Measurements from ENCODE around the gene CAPN13.

- TF ChIP-seq GATA2 (IDR thresholded peaks at IDR 0.05; ENCODE audit: low read depth, low read length) (no peak), GATA3 (IDR thresholded peaks at IDR 0.05; ENCODE audit: low read depth, low read length) (no peak)
Observed at GRCh38 chr2:30765876-30766470, 41.3 kb downstream of the CAPN13 start.

Measured in SH-SY5Y (cell line).